BJ (cell line): ENCODE results near the gene ITGAV. TPM values are rescaled to one million over a fixed set of nuclear protein-coding genes. Genes with fewer than 3 reads are reported as not detected.
A peak's percentile ranks its signal among the peaks of the same experiment; 100 is the strongest.

Source experiments
- CTCF ChIA-PET: fragments of 350-600 bp; formaldehyde crosslinking; extraction: SDS; loops from one replicate; lab custom pipeline; 2021; ENCODE audit warnings: antibody characterized with exemption, inconsistent platforms; lab: Yijun Ruan, JAX
- POLR2A ChIA-PET: fragments of 300-600 bp; sonication (Branson Sonifier 250); formaldehyde crosslinking; extraction: SDS; loops from one replicate; lab custom pipeline; 2021; ENCODE audit warnings: antibody characterized with exemption; lab: Charles Lee
- DNase-seq: peaks from one replicate; pipeline ENCODE4 v3.0.0-alpha.2; 2011; ENCODE audit warnings: low read depth
- H3K27me3 ChIP-seq: 2 replicates; pipeline ENCODE4 v1.6.0; 2011; ENCODE audit warnings: low read length; ENCODE audit not compliant: control insufficient read depth, insufficient read depth
- H3K36me3 ChIP-seq: 2 replicates; pipeline ENCODE4 v1.5.1; 2011; ENCODE audit warnings: low read length; ENCODE audit not compliant: control insufficient read depth, insufficient read depth
- H3K4me3 ChIP-seq: 2 replicates; pipeline ENCODE4 v1.5.1; 2011; ENCODE audit warnings: low read depth, mild to moderate bottlenecking, control low read depth, low read length
- CTCF ChIP-seq: IDR thresholded peaks from 2 replicates; pipeline ENCODE4 v1.5.1; 2011; ENCODE audit warnings: low read depth, mild to moderate bottlenecking, control low read depth, inconsistent platforms, low read length, moderate library complexity; ENCODE audit not compliant: insufficient read depth
- polyA plus RNA-seq: library from polyadenylated mRNA; depleted of rRNA; stranded (reverse); fragments of >200 nt; gene quantifications from 2 replicates; pipeline ENCODE4 v1.2.3, GENCODE V29; 2011

ITGAV gene
- polyA plus RNA-seq, 1 experiment, result 103 TPM

- no peak for DNase-seq
- TF ChIP-seq CTCF, result no peak
- Histone ChIP-seq H3K4me3 (no peak overlapping the region), H3K27me3 (no peaks in the 10 kb centered on the region), H3K36me3 (no peaks in the 10 kb centered on the region)
- POLR2A ChIA-PET, result no interaction called here
- CTCF ChIA-PET, result no interaction called here
These were observed 16.3 kb upstream of the ITGAV start for GRCh38 chr2:186573531-186573930.

DNA sequence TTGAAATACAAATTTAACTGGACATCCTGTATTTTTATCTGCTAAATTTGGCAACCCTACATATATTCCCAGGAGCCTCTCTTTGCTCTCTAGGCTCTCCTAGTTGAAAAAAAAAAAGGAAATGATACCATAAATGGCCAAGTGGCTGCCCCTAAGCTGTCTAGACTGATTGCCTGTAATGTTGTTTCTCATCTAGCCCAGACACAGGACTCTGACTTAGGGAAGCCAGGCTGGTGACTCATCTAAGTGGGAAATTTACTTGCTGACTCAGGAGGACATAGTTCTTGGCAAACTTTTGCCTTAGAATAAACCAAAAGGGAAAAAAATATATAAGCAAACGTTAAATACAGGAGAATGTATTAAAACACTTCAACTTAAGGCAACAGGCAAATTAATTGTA is 14.6 kb upstream of the ITGAV start:
- Histone ChIP-seq H3K27me3 (no peaks in the 10 kb centered on the region), H3K4me3 (no peak overlapping the region), H3K36me3 (no peaks in the 10 kb centered on the region)
- DNase-seq, result peak; percentile 92
- ChIA-PET POLR2A (interaction anchor here (0.6 kb wide), 1 partner anchor 32 kb away, joined by 4 read pairs; no protein-coding TSS in a partner anchor), CTCF (interaction anchor here (2.1 kb wide), 1 partner anchor 24 kb away, joined by 6 read pairs; no protein-coding TSS in a partner anchor)
- TF ChIP-seq CTCF, result no peak

DNA sequence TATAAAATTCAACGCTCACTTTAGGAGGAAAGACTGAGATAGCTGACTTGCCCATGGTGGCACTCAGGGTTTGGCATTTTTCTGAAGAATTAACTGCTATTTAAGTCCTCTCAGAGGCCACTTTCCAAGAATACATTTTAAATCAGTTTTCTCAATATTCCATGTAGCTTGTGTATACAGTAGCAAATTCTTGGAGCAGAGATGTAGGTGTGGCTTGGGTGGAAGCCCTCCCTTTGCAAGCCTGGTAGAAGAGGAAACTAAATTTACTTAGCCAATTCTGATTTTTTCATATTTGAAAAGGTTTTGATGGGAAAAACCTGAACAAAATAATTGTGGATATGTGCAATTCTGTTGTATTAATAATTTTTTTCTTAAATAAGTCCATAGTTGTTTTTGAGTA is 14.0 kb upstream of the ITGAV start:
- TF ChIP-seq CTCF, result no peak
- POLR2A ChIA-PET, result interaction anchor here (0.6 kb wide), 1 partner anchor 32 kb away, joined by 4 read pairs; no protein-coding TSS in a partner anchor

DNA sequence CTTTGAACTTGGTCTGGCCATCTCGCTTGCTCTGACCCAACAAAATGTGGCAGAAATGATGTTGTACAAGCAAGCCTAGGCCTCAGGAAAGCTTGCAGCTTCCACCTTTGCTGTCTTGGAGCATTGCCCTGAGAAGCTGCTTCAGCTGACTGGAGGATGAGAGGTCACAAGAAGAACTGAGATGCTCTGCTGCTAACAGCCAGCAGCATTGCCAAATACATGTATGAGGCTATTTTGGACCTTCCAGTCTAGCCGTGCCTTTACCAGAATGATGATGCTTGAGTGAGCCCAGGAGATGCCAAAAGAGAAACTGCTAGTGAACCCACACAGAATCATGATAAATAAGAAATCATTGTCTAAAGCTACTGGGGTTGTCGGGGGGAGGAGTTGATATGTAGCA is 13.2 kb upstream of the ITGAV start:
- Histone ChIP-seq H3K27me3 (no peaks in the 10 kb centered on the region), H3K36me3 (no peaks in the 10 kb centered on the region), H3K4me3 (no peak overlapping the region)
- no peak for DNase-seq
- ChIA-PET POLR2A (no interaction called here), CTCF (no interaction called here)
- no peak for TF ChIP-seq CTCF

More for the DNA sequence above, 14.0 kb upstream of the ITGAV start:
- H3K4me3 ChIP-seq, result no peak overlapping the region
- H3K36me3 ChIP-seq, result no peaks in the 10 kb centered on the region
- H3K27me3 ChIP-seq, result no peaks in the 10 kb centered on the region
- no peak for DNase-seq
- CTCF ChIA-PET, result interaction anchor here (2.1 kb wide), 1 partner anchor 25 kb away, joined by 6 read pairs; no protein-coding TSS in a partner anchor

DNA sequence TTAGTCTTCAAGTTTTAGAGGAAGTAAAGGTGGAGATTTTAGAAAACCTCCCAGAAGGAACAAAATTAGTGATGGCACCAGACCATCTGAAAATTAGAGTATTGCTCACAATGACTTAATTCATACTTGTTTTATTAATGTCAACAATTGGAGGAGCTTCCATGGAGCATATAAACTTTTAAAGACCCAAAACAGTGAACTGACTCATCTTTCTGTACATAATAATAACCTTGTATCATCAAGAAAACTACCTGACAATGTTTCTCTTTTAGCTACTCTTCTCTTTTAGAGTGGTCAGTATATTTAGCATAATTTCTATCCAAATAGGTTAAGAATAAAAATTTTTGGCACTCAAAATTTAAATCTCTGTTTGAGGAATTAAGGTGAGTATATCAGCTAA is 7.2 kb upstream of the ITGAV start:
- CTCF ChIA-PET, result no interaction called here
- POLR2A ChIA-PET, result no interaction called here
- DNase-seq, result no peak
- no peak overlapping the region for H3K4me3 ChIP-seq
- no peaks in the 10 kb centered on the region for H3K36me3 ChIP-seq
- no peaks in the 10 kb centered on the region for H3K27me3 ChIP-seq
- no peak for TF ChIP-seq CTCF
